Measurements from ENCODE around the gene SPOPL. TPM values are rescaled to one million over a fixed set of nuclear protein-coding genes. Genes with fewer than 3 reads are reported as not detected.

The SPOPL gene
- total RNA-seq, 2 donors from 2014 or later: 19.7 to 24.9 TPM

GRCh38 chr2:138601458-138602165, 100.0 kb downstream of the SPOPL start:
- intact Hi-C loops (cut with DNase I): no loop called here

GRCh38 chr2:138602166-138602460, 100.5 kb downstream of the SPOPL start:
- no peaks in the 10 kb centered on the region for H3K4me1 ChIP-seq (replicated peaks)
- H3K27ac ChIP-seq: no peak overlapping the region
- H3K27me3 ChIP-seq (replicated peaks; ENCODE audit: insufficient read depth): no peaks in the 10 kb centered on the region
- DNase-seq (ENCODE audit: low spot score): no peak
- 94% methylated on average over 1 of the region's 1 CpG for WGBS
- H3K9me3 ChIP-seq: no peaks in the 10 kb centered on the region
- intact Hi-C loops (cut with DNase I): no loop called here
- no peaks in the 10 kb centered on the region for H3K36me3 ChIP-seq
- H3K4me3 ChIP-seq: no peak overlapping the region
- TF ChIP-seq CTCF (IDR thresholded peaks at IDR 0.05): no peak
- TF ChIP-seq POLR2A (IDR thresholded peaks at IDR 0.05): no peak
- TF ChIP-seq POLR2AphosphoS5 (IDR thresholded peaks at IDR 0.05): no peak

More at GRCh38 chr2:138601458-138602165, 100.0 kb downstream of the SPOPL start:
- Histone ChIP-seq H3K27ac (no peak overlapping the region), H3K27me3 (replicated peaks; ENCODE audit: insufficient read depth) (no peaks in the 10 kb centered on the region), H3K4me3 (no peak overlapping the region), H3K4me1 (replicated peaks) (no peaks in the 10 kb centered on the region), H3K36me3 (no peaks in the 10 kb centered on the region), H3K9me3 (no peaks in the 10 kb centered on the region)
- TF ChIP-seq POLR2AphosphoS5 (IDR thresholded peaks at IDR 0.05) (no peak), CTCF (IDR thresholded peaks at IDR 0.05) (no peak), POLR2A (IDR thresholded peaks at IDR 0.05) (no peak)
- WGBS: 82% methylated on average over 2 of the region's 2 CpGs
- no peak for DNase-seq (ENCODE audit: low spot score)

- H3K9me3 ChIP-seq: no peaks in the 10 kb centered on the region
- intact Hi-C loops (cut with DNase I): no loop called here
These were observed 106.2 kb downstream of the SPOPL start for GRCh38 chr2:138607746-138608145.

GRCh38 chr2:138609446-138609845, 107.9 kb downstream of the SPOPL start:
- Histone ChIP-seq H3K9me3 (no peaks in the 10 kb centered on the region), H3K4me1 (replicated peaks) (no peaks in the 10 kb centered on the region), H3K27ac (no peak overlapping the region), H3K4me3 (no peak overlapping the region), H3K36me3 (no peaks in the 10 kb centered on the region), H3K27me3 (replicated peaks; ENCODE audit: insufficient read depth) (no peaks in the 10 kb centered on the region)
- WGBS: 85% methylated on average over 4 of the region's 4 CpGs
- DNase-seq (ENCODE audit: low spot score): no peak
- intact Hi-C loops (cut with DNase I): no loop called here
- TF ChIP-seq POLR2A (IDR thresholded peaks at IDR 0.05) (no peak), POLR2AphosphoS5 (IDR thresholded peaks at IDR 0.05) (no peak), CTCF (IDR thresholded peaks at IDR 0.05) (no peak)

More at GRCh38 chr2:138607746-138608145, 106.2 kb downstream of the SPOPL start:
- DNase-seq (ENCODE audit: low spot score): no peak
- Histone ChIP-seq H3K4me3 (no peak overlapping the region), H3K36me3 (no peaks in the 10 kb centered on the region), H3K27me3 (replicated peaks; ENCODE audit: insufficient read depth) (no peaks in the 10 kb centered on the region), H3K4me1 (replicated peaks) (no peaks in the 10 kb centered on the region), H3K27ac (no peak overlapping the region)
- TF ChIP-seq POLR2A (IDR thresholded peaks at IDR 0.05) (no peak), CTCF (IDR thresholded peaks at IDR 0.05) (no peak), POLR2AphosphoS5 (IDR thresholded peaks at IDR 0.05) (no peak)
- 82% methylated on average over 2 of the region's 2 CpGs for WGBS
